GM23248 (cell line): Measurements from ENCODE around the gene CEP95. TPM values are rescaled to one million over a fixed set of nuclear protein-coding genes. Genes with fewer than 3 reads are reported as not detected.

Source experiments
- DNase-seq: peaks from one replicate; pipeline ENCODE4 v3.0.0-alpha.2; 2015
- H2AFZ ChIP-seq: fragments of 200-600 bp; sonication (generic); 2 replicates; pipeline ENCODE4 v1.6.1; 2016; ENCODE audit warnings: antibody characterized with exemption
- H3F3A ChIP-seq: fragments of 200-600 bp; sonication (generic); 2 replicates; pipeline ENCODE4 v1.6.1; 2016; ENCODE audit warnings: mild to moderate bottlenecking, antibody characterized with exemption, mixed run types; ENCODE audit not compliant: insufficient read depth
- H3K27ac ChIP-seq: fragments of 200-600 bp; sonication (generic); 2 replicates; pipeline ENCODE4 v1.5.1; 2016; ENCODE audit warnings: mild to moderate bottlenecking
- H3K27me3 ChIP-seq: fragments of 200-600 bp; sonication (generic); replicated peaks from 2 replicates; pipeline ENCODE4 v1.6.1; 2016; ENCODE audit warnings: mild to moderate bottlenecking; ENCODE audit not compliant: insufficient read depth
- H3K36me3 ChIP-seq: fragments of 200-600 bp; sonication (generic); 2 replicates; pipeline ENCODE4 v1.6.1; 2016; ENCODE audit warnings: low read depth, mild to moderate bottlenecking
- H3K4me1 ChIP-seq: fragments of 200-600 bp; sonication (generic); 2 replicates; pipeline ENCODE4 v1.6.1; 2016; ENCODE audit warnings: mild to moderate bottlenecking; ENCODE audit not compliant: insufficient read depth
- H3K4me2 ChIP-seq: fragments of 200-600 bp; sonication (generic); one replicate; pipeline ENCODE4 v1.6.1; 2016; ENCODE audit warnings: mild to moderate bottlenecking; ENCODE audit not compliant: unreplicated experiment
- H3K4me3 ChIP-seq: fragments of 200-600 bp; sonication (generic); 2 replicates; pipeline ENCODE4 v1.5.1; 2016; ENCODE audit warnings: mild to moderate bottlenecking
- H3K79me2 ChIP-seq: fragments of 200-600 bp; sonication (generic); 2 replicates; pipeline ENCODE4 v1.6.1; 2016; ENCODE audit warnings: mild to moderate bottlenecking; ENCODE audit not compliant: insufficient read depth
- H3K9ac ChIP-seq: fragments of 200-600 bp; sonication (generic); 2 replicates; pipeline ENCODE4 v1.6.1; 2016; ENCODE audit warnings: mild to moderate bottlenecking
- H3K9me2 ChIP-seq: fragments of 200-600 bp; sonication (generic); 2 replicates; pipeline ENCODE4 v1.6.1; 2016; ENCODE audit warnings: mixed run types, mild to moderate bottlenecking, moderate library complexity; ENCODE audit not compliant: insufficient read depth
- H3K9me3 ChIP-seq: fragments of 200-600 bp; sonication (generic); one replicate; pipeline ENCODE4 v1.6.1; 2017; ENCODE audit warnings: low read depth
- H4K20me1 ChIP-seq: fragments of 200-600 bp; sonication (generic); 2 replicates; pipeline ENCODE4 v1.6.0; 2016; ENCODE audit not compliant: insufficient read depth
- EZH2 ChIP-seq: fragments of 200-600 bp; sonication (generic); IDR thresholded peaks from 2 replicates; pipeline ENCODE4 v1.6.1; 2018; ENCODE audit warnings: antibody characterized with exemption, mild to moderate bottlenecking; ENCODE audit not compliant: insufficient read depth, poor library complexity, severe bottlenecking
- EZH2phosphoT487 ChIP-seq: fragments of 200-600 bp; sonication (generic); IDR thresholded peaks from 2 replicates; pipeline ENCODE4 v1.6.1; 2018; ENCODE audit warnings: antibody characterized with exemption, moderate library complexity, mild to moderate bottlenecking, low read depth; ENCODE audit not compliant: insufficient read depth
- WGBS, 2 experiments: methylation state at CpG; one replicate each; pipeline ENCODE4 v1.1.6; 2015 to 2017; ENCODE audit warnings: low lambda C conversion rate in 2 of 2, low coverage in 1 of 2; ENCODE audit errors: missing lambda C conversion rate in 2 of 2; 5-methylcytosine and 5-hydroxymethylcytosine counted together
- in situ Hi-C: fragments of 300-500 bp; cut with MboI; formaldehyde crosslinking; loops from 2 replicates; pipeline ENCODE4 v1.15.0; 2020
- microRNA-seq: library from miRNA; unstranded; fragments of <30 nt; microRNA quantifications from one replicate; pipeline ENCODE4, GENCODE V29; 2016; ENCODE audit warnings: borderline number of aligned reads
- polyA plus RNA-seq: library from polyadenylated mRNA; unstranded; fragments of >200 nt; fragmentation: Nextera tagmentation; extraction: Ambion mirVana; gene quantifications from 2 replicates; pipeline ENCODE4 v1.2.1, GENCODE V29; 2016
- small RNA-seq: library from RNA; depleted of rRNA; stranded (forward); fragments of <200 nt; gene quantifications from one replicate; pipeline ENCODE3, GENCODE V24; 2014; ENCODE audit warnings: low read depth, low replicate concordance
- total RNA-seq: library from RNA; depleted of rRNA; stranded (reverse); fragments of >200 nt; shearing (Covaris generic); gene quantifications from 2 replicates; pipeline ENCODE4 v1.2.3, GENCODE V29; 2014; rRNA removed

The CEP95 gene
- total and polyA plus RNA-seq, 2 experiments from 2014 or later = 16.8 to 17.5 TPM

- TF ChIP-seq EZH2 (no peak), EZH2phosphoT487 (no peak)
- 97% methylated on average over 1 of the region's 1 CpG for WGBS, 2 experiments
These were observed 73.1 kb downstream of the CEP95 start for GRCh38 chr17:64579917-64580316.

GRCh38 chr17:64580384-64581315 lies 73.9 kb downstream of the CEP95 start:
- WGBS, 2 experiments = 52 to 54% methylated on average over 7 of the region's 7 CpGs
- no peaks in the 10 kb centered on the region for H3K27me3 ChIP-seq

More at GRCh38 chr17:64579917-64580316, 73.1 kb downstream of the CEP95 start:
- Histone ChIP-seq H3K9me2 (no peaks in the 10 kb centered on the region), H4K20me1 (no peaks in the 10 kb centered on the region), H3K4me3 (no peak overlapping the region), H3K4me2 (no peak overlapping the region), H3K27me3 (no peaks in the 10 kb centered on the region), H3F3A (peaks cover 82% of the 10 kb centered on the region), H3K9me3 (no peaks in the 10 kb centered on the region), H2AFZ (no peak overlapping the region), H3K27ac (peak overlapping the region; percentile 49), H3K4me1 (peaks cover 22% of the 10 kb centered on the region), H3K79me2 (peaks cover 98% of the 10 kb centered on the region), H3K9ac (0 out of 2 replicates have a peak overlapping the region, but pooled peaks have one; percentile 1), H3K36me3 (peaks cover 86% of the 10 kb centered on the region)
- no peak for DNase-seq
- in situ Hi-C loops = no loop called here

GRCh38 chr17:64583038-64583437 lies 76.3 kb downstream of the CEP95 start:
- Histone ChIP-seq H3K4me3 (no peak overlapping the region), H3K27me3 (no peaks in the 10 kb centered on the region), H3K36me3 (peaks cover 83% of the 10 kb centered on the region), H3K9me3 (no peaks in the 10 kb centered on the region), H3K9me2 (no peaks in the 10 kb centered on the region), H4K20me1 (no peaks in the 10 kb centered on the region), H3K4me2 (no peak overlapping the region), H2AFZ (no peak overlapping the region), H3K4me1 (0 out of 2 replicates have a peak, but pooled peaks cover 14% of the 10 kb centered on the region), H3K79me2 (peaks cover 98% of the 10 kb centered on the region), H3F3A (peaks cover 85% of the 10 kb centered on the region), H3K9ac (no peak overlapping the region), H3K27ac (peak overlapping the region; percentile 4; the same call in 1 of the 2 replicates)
- no peak for TF ChIP-seq EZH2phosphoT487
- no peak for TF ChIP-seq EZH2
- WGBS, 2 experiments = 97 to 100% methylated on average over 3 of the region's 3 CpGs
- in situ Hi-C loops = no loop called here
- DNase-seq = no peak

More at GRCh38 chr17:64580384-64581315, 73.9 kb downstream of the CEP95 start:
- TF ChIP-seq EZH2 (no peak), EZH2phosphoT487 (no peak)
- H3K36me3 ChIP-seq = peaks cover 86% of the 10 kb centered on the region
- no peak overlapping the region for H3K4me3 ChIP-seq
- H3K9ac ChIP-seq = 0 out of 2 replicates have a peak overlapping the region, but pooled peaks have one; percentile 1
- H3K4me2 ChIP-seq = no peak overlapping the region
- no peaks in the 10 kb centered on the region for H3K9me2 ChIP-seq
- no peaks in the 10 kb centered on the region for H3K9me3 ChIP-seq
- peaks cover 15% of the 10 kb centered on the region for H3K4me1 ChIP-seq
- H3K79me2 ChIP-seq = peaks cover 98% of the 10 kb centered on the region
- peak overlapping the region; percentile 49 for H3K27ac ChIP-seq
- in situ Hi-C loops = no loop called here
- H2AFZ ChIP-seq = no peak overlapping the region
- H3F3A ChIP-seq = peaks cover 82% of the 10 kb centered on the region
- H4K20me1 ChIP-seq = no peaks in the 10 kb centered on the region
- DNase-seq = peak; percentile 31

- no peaks in the 10 kb centered on the region for H4K20me1 ChIP-seq
- H3K27ac ChIP-seq = no peak overlapping the region
- 99 to 100% methylated on average over 2 of the region's 2 CpGs for WGBS, 2 experiments
- no peak overlapping the region for H2AFZ ChIP-seq
- H3K9me2 ChIP-seq = no peaks in the 10 kb centered on the region
- H3K4me1 ChIP-seq = 0 out of 2 replicates have a peak, but pooled peaks cover 13% of the 10 kb centered on the region
- H3K9me3 ChIP-seq = no peaks in the 10 kb centered on the region
- DNase-seq = no peak
- H3K27me3 ChIP-seq = no peaks in the 10 kb centered on the region
- peaks cover 82% of the 10 kb centered on the region for H3F3A ChIP-seq
- no peak overlapping the region for H3K4me3 ChIP-seq
- H3K79me2 ChIP-seq = peaks cover 97% of the 10 kb centered on the region
- no peak overlapping the region for H3K4me2 ChIP-seq
- in situ Hi-C loops = no loop called here
- no peak overlapping the region for H3K9ac ChIP-seq
- TF ChIP-seq EZH2phosphoT487 (no peak), EZH2 (no peak)
- peaks cover 75% of the 10 kb centered on the region for H3K36me3 ChIP-seq
These were observed 78.4 kb downstream of the CEP95 start for GRCh38 chr17:64585146-64585545.

Small RNAs within 50 kb of the gene (microRNA-seq; reads per million reads assigned to microRNA genes)
- 7.2 reads per million, percentile 11 among the genes with 10 or more reads in this experiment for gene MIR3064
- not detected for gene MIR5047

Small RNAs within 50 kb of the gene (small RNA-seq; reads per million reads assigned to genes)
- not detected for gene AC009994.1
- not detected for gene ATP5MFP4

Other genes starting within 250 kb of the CEP95 start
- gene TEX2, start 243.7 kb upstream of the CEP95 start, total RNA-seq = 37.0 and 39.8 TPM in 2 replicates
- 26.9 and 28.3 TPM in 2 replicates for gene TEX2, start 243.7 kb upstream of the CEP95 start, polyA plus RNA-seq
- gene PECAM1, start 116.1 kb upstream of the CEP95 start, total RNA-seq = not detected in 2 replicates
- gene PECAM1, start 116.1 kb upstream of the CEP95 start, polyA plus RNA-seq = 0.06 and 0.11 TPM in 2 replicates
- 4.7 and 11.7 TPM in 2 replicates for gene MILR1, start 57.9 kb upstream of the CEP95 start, total RNA-seq
- 6.3 and 6.5 TPM in 2 replicates for gene MILR1, start 57.9 kb upstream of the CEP95 start, polyA plus RNA-seq
- 3.4 and 3.7 TPM in 2 replicates for gene POLG2, start 9.9 kb upstream of the CEP95 start, total RNA-seq
- gene POLG2, start 9.9 kb upstream of the CEP95 start, polyA plus RNA-seq = 6.6 and 8.6 TPM in 2 replicates
- gene DDX5, start 688 bp upstream of the CEP95 start, total RNA-seq = 241 and 303 TPM in 2 replicates
- gene DDX5, start 688 bp upstream of the CEP95 start, polyA plus RNA-seq = 595 and 643 TPM in 2 replicates
- 157 and 159 TPM in 2 replicates for gene SMURF2, start 155.3 kb downstream of the CEP95 start, total RNA-seq
- gene SMURF2, start 155.3 kb downstream of the CEP95 start, polyA plus RNA-seq = 50.8 and 54.3 TPM in 2 replicates